GM12878 (cell line): ENCODE data around the gene LMO3. TPM values are rescaled to one million over a fixed set of nuclear protein-coding genes. Genes with fewer than 3 reads are reported as not detected.

Experiments
- ATAC-seq: fragments of 200-7000 bp; cut with Tn5 transposase; 3 replicates; pipeline ENCODE4 v1.9.1; 2020; ENCODE audit warnings: mild to moderate bottlenecking, moderate library complexity
- BruUV-seq: library from RNA; stranded (reverse); fragments of 400-500 nt; replicated peaks from 2 replicates; lab custom pipeline; 2021; lab: Mats Ljungman, UMichigan
- CTCF ChIA-PET: fragments of 300-600 bp; sonication (Branson Sonifier 250); formaldehyde crosslinking; extraction: SDS; loops from one replicate; lab custom pipeline; 2021; ENCODE audit warnings: inconsistent platforms; lab: Yijun Ruan, JAX
- POLR2A ChIA-PET: fragments of 350-600 bp; formaldehyde crosslinking; extraction: SDS; loops from one replicate; lab custom pipeline; 2021; ENCODE audit warnings: inconsistent platforms; lab: Charles Lee
- RAD21 ChIA-PET: fragments of 300-600 bp; sonication (Branson Sonifier 250); formaldehyde crosslinking; loops from one replicate; lab custom pipeline; 2023; ENCODE audit warnings: antibody characterized with exemption; ENCODE audit not compliant: unreplicated experiment; lab: Charles Lee
- SMC1A ChIA-PET: fragments of 300-600 bp; sonication (Branson Sonifier 250); formaldehyde crosslinking; loops from one replicate; lab custom pipeline; 2023; ENCODE audit not compliant: unreplicated experiment, uncharacterized antibody; lab: Charles Lee
- DNase-seq: peaks from one replicate; pipeline ENCODE4 v3.0.0-alpha.2; 2011; ENCODE audit warnings: low read depth, low spot score
- FAIRE-seq: peaks from 3 replicates; lab custom pipeline; 2011; peaks lifted over from hg19 to GRCh38; lab: Jason Lieb, UNC
- H2AFZ ChIP-seq: 2 replicates; pipeline ENCODE4 v1.6.0; 2011; ENCODE audit warnings: low read depth, low read length, control low read depth; ENCODE audit not compliant: control insufficient read depth
- H3K27ac ChIP-seq: 2 replicates; pipeline ENCODE4 v1.5.1; 2011; ENCODE audit warnings: control low read depth; ENCODE audit not compliant: control insufficient read depth, insufficient read depth
- H3K27me3 ChIP-seq, 2 experiments: replicated peaks in 1 of 2; 2 replicates each; pipeline versions ENCODE4 v1.6.0 to v1.6.1; 2011; ENCODE audit warnings: low read length in 1 of 2; ENCODE audit not compliant: control insufficient read depth in 2 of 2, insufficient read depth in 2 of 2
- H3K36me3 ChIP-seq, 2 experiments: 2 replicates each; pipeline ENCODE4 v1.5.1; 2011; ENCODE audit warnings: low read length in 1 of 2; ENCODE audit not compliant: control insufficient read depth in 2 of 2, insufficient read depth in 2 of 2
- H3K4me1 ChIP-seq: 2 replicates; pipeline ENCODE4 v1.6.1; 2011; ENCODE audit warnings: mild to moderate bottlenecking, low read length, moderate library complexity, mixed read lengths; ENCODE audit not compliant: control insufficient read depth, insufficient read depth
- H3K4me2 ChIP-seq: 2 replicates; pipeline ENCODE4 v1.6.0; 2011; ENCODE audit warnings: control low read depth; ENCODE audit not compliant: control insufficient read depth, insufficient read depth
- H3K4me3 ChIP-seq: fragments of 200-600 bp; sonication (generic); 2 replicates; pipeline ENCODE4 v1.5.1; 2016
- H3K79me2 ChIP-seq: 2 replicates; pipeline ENCODE4 v1.6.0; 2011; ENCODE audit warnings: low read length; ENCODE audit not compliant: control insufficient read depth, insufficient read depth
- H3K9ac ChIP-seq: 2 replicates; pipeline ENCODE4 v1.8.0; 2011; ENCODE audit warnings: low read length, control low read depth, mixed read lengths; ENCODE audit not compliant: control insufficient read depth, insufficient read depth
- H3K9me3 ChIP-seq: replicated peaks from 3 replicates; pipeline ENCODE4 v1.5.1; 2011; ENCODE audit warnings: mild to moderate bottlenecking, low read length; ENCODE audit not compliant: control insufficient read depth, insufficient read depth
- H4K20me1 ChIP-seq: 2 replicates; pipeline ENCODE4 v1.6.0; 2011; ENCODE audit not compliant: control insufficient read depth, insufficient read depth
- CEBPB ChIP-seq, 2 experiments: fragments of 150-350 bp in 1 of 2; IDR thresholded peaks; 2 replicates each; pipeline ENCODE4 v1.6.1; 2012 to 2014; ENCODE audit warnings: low read depth in 2 of 2, low read length in 2 of 2, borderline replicate concordance in 1 of 2, inconsistent platforms in 1 of 2
- E2F4 ChIP-seq: IDR thresholded peaks from 2 replicates; pipeline ENCODE4 v1.6.1; 2012; ENCODE audit warnings: low read depth, low read length, improper control_type of control experiment
- ESRRA ChIP-seq: IDR thresholded peaks from 2 replicates; pipeline ENCODE4 v1.6.1; 2012; ENCODE audit warnings: mild to moderate bottlenecking, low read length, improper control_type of control experiment
- IRF4 ChIP-seq: IDR thresholded peaks from 2 replicates; pipeline ENCODE4 v1.6.1; 2011; ENCODE audit warnings: low read depth, low read length
- IRF5 ChIP-seq: fragments of 450-650 bp; IDR thresholded peaks from 2 replicates; pipeline ENCODE4 v1.6.1; 2017; ENCODE audit warnings: borderline replicate concordance
- MLLT1 ChIP-seq: fragments of 450-650 bp; IDR thresholded peaks from 2 replicates; pipeline ENCODE4 v1.6.1; 2016; ENCODE audit warnings: mild to moderate bottlenecking
- MTA2 ChIP-seq: fragments of 450-650 bp; IDR thresholded peaks from 2 replicates; pipeline ENCODE4 v1.6.1; 2016; ENCODE audit warnings: low read depth, mild to moderate bottlenecking, moderate library complexity
- NFIC ChIP-seq: IDR thresholded peaks from 2 replicates; pipeline ENCODE4 v1.6.1; 2012; ENCODE audit warnings: low read depth, mild to moderate bottlenecking, inconsistent platforms, low read length, moderate library complexity
- SUZ12 ChIP-seq: fragments of 200-600 bp; sonication (generic); IDR thresholded peaks from one replicate; pipeline ENCODE4 v1.6.1; 2018; ENCODE audit warnings: antibody characterized with exemption, mild to moderate bottlenecking; ENCODE audit not compliant: unreplicated experiment
- ZNF622 ChIP-seq: fragments of 450-650 bp; IDR thresholded peaks from 2 replicates; pipeline ENCODE4 v1.6.1; 2017; ENCODE audit warnings: mild to moderate bottlenecking, inconsistent platforms
- in situ Hi-C: fragments of 300-500 bp; cut with MboI; formaldehyde crosslinking; loops from 9 replicates; pipeline ENCODE4 v1.14.3; 2018; ENCODE audit warnings: mixed read lengths
- intact Hi-C: fragments of 100-400 bp; cut with micrococcal nuclease; formaldehyde crosslinking; loops from one replicate; pipeline ENCODE4 v1.14.2; 2022; ENCODE audit not compliant: unreplicated experiment
- polyA plus RNA-seq, 11 experiments: library from polyadenylated mRNA; depleted of rRNA in 4 of 11; unstranded in 6 of 11; stranded (reverse) in 5 of 11; fragments of >200 nt; fragmentation: Nextera tagmentation in 4 of 11; fragmentation: Illumina TruSeq in 1 of 11; extraction: Ambion mirVana in 4 of 11; extraction: Trizol in 1 of 11; gene quantifications; 1 replicate in 1 of 11; 2 replicates in 10 of 11; pipeline versions ENCODE4 v1.2.1 to v1.2.3, GENCODE V29; 2011 to 2016; ENCODE audit warnings: inconsistent platforms in 2 of 11, missing spikeins in 2 of 11, low read depth in 1 of 11
- total RNA-seq, 4 experiments: library from RNA; depleted of rRNA in 3 of 4; stranded (reverse); fragments of >200 nt in 3 of 4; fragmentation: Illumina TruSeq in 1 of 4; extraction: Trizol in 1 of 4; gene quantifications; 2 replicates each; pipeline versions ENCODE4 v1.2.1 to v1.2.3, GENCODE V29; 2013 to 2021
- TF ChIP-seq, protein P1 (sequence below): fragments of 150-350 bp; IDR thresholded peaks from 2 replicates; pipeline ENCODE4 v1.6.1; 2014; ENCODE audit warnings: mild to moderate bottlenecking, low read depth, low read length

LMO3 gene
- total and polyA plus RNA-seq, 10 of the 15 experiments (the other 5 are each of a cell fraction or from before 2014, with no cell fraction given) = 1.6 to 13.5 (median 1.9) TPM

DNA sequence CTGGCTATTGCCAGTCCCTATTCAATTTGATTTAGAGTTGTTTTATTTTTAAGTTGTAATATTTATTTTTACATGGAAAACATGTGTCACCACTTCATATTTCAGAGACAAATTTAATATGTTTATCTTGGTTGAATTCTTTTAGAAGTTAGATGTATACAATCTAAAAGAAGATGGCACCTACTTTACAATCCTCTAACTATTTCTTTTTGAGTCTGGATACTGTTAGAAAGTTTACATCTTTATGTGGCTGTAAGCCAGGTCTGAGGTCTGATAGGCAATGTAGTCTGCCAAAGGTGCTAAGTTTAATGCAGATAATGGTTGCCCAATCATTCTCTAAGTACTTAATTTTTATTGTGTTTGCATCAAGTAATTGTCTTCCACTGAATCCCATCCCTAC is 7.2 kb upstream of the LMO3 start:
- peaks cover 4% of the 10 kb centered on the region; the same call in 1 of the 2 replicates for H3K4me1 ChIP-seq
- H3K9me3 ChIP-seq = no peaks in the 10 kb centered on the region
- no peak for ATAC-seq
- no peak for TF ChIP-seq IRF5
- no peak for TF ChIP-seq ZNF622
- in situ Hi-C loops = no loop called here
- H4K20me1 ChIP-seq = no peaks in the 10 kb centered on the region
- FAIRE-seq = no peak
- intact Hi-C loops = loop anchor here (5.0 kb wide), 1 partner anchor 74 kb away; no protein-coding TSS in a partner anchor
- H2AFZ ChIP-seq = no peak overlapping the region
- no peak overlapping the region for H3K9ac ChIP-seq
- DNase-seq = no peak
- ChIA-PET CTCF (interaction anchor here (1.3 kb wide), 1 partner anchor 13 kb away, joined by 4 read pairs; no protein-coding TSS in a partner anchor), RAD21 (interaction anchor here (0.7 to 5.4 kb wide), 6 partner anchors 10 to 57 kb away, joined by 3 to 29 read pairs (median 6); no protein-coding TSS in a partner anchor), SMC1A (interaction anchor here (0.6 to 10.4 kb wide), 10 partner anchors 13 to 219 kb away, joined by 3 to 121 read pairs (median 6); no protein-coding TSS in a partner anchor), POLR2A (interaction anchor here (1.0 kb wide), 1 partner anchor 216 kb away, joined by 3 read pairs; no protein-coding TSS in a partner anchor)
- no peaks in the 10 kb centered on the region for H3K36me3 ChIP-seq
- H3K4me3 ChIP-seq = no peak overlapping the region
- no peaks in the 10 kb centered on the region for H3K79me2 ChIP-seq
- peaks cover 0 to 2% of the 10 kb centered on the region in 2 experiments; a peak in 1 of 4 replicates for H3K27me3 ChIP-seq
- H3K27ac ChIP-seq = no peak overlapping the region
- no peak overlapping the region for H3K4me2 ChIP-seq
- no TSS peak for BruUV-seq

DNA sequence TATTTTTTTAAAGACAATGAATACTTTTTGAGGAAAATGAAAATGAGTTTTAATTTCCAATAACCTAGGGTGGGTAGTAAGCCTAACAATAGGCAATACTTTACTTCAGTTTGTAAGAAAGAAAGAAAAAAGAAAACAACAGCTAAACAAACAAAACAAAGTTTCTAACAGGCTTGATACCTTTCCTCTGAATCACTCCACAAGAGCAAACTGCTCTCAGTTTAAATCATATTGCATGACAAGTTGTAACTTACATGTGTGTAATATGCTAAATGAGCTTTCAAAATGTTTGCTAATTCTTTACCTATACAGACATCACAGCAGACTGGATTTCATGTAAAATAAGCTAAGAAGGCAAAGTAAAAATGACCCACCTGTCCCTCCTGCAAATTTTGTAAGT is 6.7 kb upstream of the LMO3 start:
- no peaks in the 10 kb centered on the region for H3K9me3 ChIP-seq
- intact Hi-C loops = loop anchor here (5.0 kb wide), 1 partner anchor 75 kb away; no protein-coding TSS in a partner anchor
- DNase-seq (no peak), ATAC-seq (no peak), FAIRE-seq (no peak)
- in situ Hi-C loops = no loop called here
- no peak overlapping the region for H2AFZ ChIP-seq
- ChIA-PET POLR2A (interaction anchor here (1.0 kb wide), 1 partner anchor 217 kb away, joined by 3 read pairs; no protein-coding TSS in a partner anchor), CTCF (interaction anchor here (0.6 kb wide), 1 partner anchor 1379 kb away, joined by 3 read pairs; no protein-coding TSS in a partner anchor), SMC1A (interaction anchor here (0.6 to 10.4 kb wide), 10 partner anchors 13 to 219 kb away, joined by 3 to 121 read pairs (median 6); no protein-coding TSS in a partner anchor), RAD21 (interaction anchor here (0.7 to 5.4 kb wide), 6 partner anchors 10 to 58 kb away, joined by 3 to 29 read pairs (median 14); no protein-coding TSS in a partner anchor)
- no peaks in the 10 kb centered on the region for H3K36me3 ChIP-seq
- peaks cover 0 to 2% of the 10 kb centered on the region in 2 experiments; a peak in 1 of 4 replicates for H3K27me3 ChIP-seq
- no peak overlapping the region for H3K4me2 ChIP-seq
- H3K4me1 ChIP-seq = peaks cover 4% of the 10 kb centered on the region; the same call in 1 of the 2 replicates
- H3K9ac ChIP-seq = no peak overlapping the region
- no peaks in the 10 kb centered on the region for H3K79me2 ChIP-seq
- H3K4me3 ChIP-seq = no peak overlapping the region
- H4K20me1 ChIP-seq = no peaks in the 10 kb centered on the region
- BruUV-seq = no TSS peak
- no peak overlapping the region for H3K27ac ChIP-seq
- no peak for TF ChIP-seq NFIC
- TF ChIP-seq CEBPB (IDR thresholded peaks at IDR 0.05; ENCODE audit: borderline replicate concordance in 1 of 2, low read depth in 2 of 2, low read length in 2 of 2) = no peak
- TF ChIP-seq, protein P1, sequence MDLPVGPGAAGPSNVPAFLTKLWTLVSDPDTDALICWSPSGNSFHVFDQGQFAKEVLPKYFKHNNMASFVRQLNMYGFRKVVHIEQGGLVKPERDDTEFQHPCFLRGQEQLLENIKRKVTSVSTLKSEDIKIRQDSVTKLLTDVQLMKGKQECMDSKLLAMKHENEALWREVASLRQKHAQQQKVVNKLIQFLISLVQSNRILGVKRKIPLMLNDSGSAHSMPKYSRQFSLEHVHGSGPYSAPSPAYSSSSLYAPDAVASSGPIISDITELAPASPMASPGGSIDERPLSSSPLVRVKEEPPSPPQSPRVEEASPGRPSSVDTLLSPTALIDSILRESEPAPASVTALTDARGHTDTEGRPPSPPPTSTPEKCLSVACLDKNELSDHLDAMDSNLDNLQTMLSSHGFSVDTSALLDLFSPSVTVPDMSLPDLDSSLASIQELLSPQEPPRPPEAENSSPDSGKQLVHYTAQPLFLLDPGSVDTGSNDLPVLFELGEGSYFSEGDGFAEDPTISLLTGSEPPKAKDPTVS = no peak
- no peak for TF ChIP-seq MLLT1
- TF ChIP-seq IRF4 = no peak
- no peak for TF ChIP-seq SUZ12
- TF ChIP-seq E2F4 = no peak
- TF ChIP-seq ESRRA = no peak
- no peak for TF ChIP-seq MTA2
